ENCODE data around the gene EIF4E2.

DNA sequence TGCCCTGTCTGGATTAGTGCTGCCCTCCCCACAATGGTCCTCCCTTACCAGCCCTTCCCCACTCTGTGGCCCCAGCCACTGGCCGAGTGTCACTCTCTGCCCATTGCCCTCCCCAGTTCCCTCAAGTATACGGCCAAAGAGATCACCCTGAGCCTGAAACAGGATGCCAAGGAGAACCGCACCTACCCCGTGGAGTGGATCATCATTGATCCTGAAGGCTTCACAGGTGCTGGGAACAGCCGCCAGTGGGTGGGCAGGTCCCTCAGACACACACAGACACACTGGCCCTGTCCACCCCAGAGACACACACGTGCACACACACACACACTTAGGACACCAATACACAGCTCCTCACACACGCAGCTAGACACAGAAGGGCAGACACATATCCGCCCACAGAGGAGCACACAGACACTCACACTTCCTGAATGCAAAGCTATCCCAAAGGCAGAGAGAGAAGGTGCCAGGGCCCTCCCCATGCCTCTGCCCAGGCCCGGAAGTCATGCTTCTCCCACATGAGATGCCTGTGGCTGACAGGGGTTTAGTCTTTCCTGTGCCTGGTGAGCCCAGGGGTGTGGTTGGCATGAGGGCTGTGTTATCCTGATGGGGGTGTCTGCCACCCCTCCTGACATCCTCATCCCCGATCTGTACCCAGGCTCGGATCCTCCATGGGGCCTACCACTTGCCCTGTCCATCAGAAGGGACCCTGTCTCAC, 21.6 kb upstream of the EIF4E2 start:
- TF ChIP-seq, protein P1, sequence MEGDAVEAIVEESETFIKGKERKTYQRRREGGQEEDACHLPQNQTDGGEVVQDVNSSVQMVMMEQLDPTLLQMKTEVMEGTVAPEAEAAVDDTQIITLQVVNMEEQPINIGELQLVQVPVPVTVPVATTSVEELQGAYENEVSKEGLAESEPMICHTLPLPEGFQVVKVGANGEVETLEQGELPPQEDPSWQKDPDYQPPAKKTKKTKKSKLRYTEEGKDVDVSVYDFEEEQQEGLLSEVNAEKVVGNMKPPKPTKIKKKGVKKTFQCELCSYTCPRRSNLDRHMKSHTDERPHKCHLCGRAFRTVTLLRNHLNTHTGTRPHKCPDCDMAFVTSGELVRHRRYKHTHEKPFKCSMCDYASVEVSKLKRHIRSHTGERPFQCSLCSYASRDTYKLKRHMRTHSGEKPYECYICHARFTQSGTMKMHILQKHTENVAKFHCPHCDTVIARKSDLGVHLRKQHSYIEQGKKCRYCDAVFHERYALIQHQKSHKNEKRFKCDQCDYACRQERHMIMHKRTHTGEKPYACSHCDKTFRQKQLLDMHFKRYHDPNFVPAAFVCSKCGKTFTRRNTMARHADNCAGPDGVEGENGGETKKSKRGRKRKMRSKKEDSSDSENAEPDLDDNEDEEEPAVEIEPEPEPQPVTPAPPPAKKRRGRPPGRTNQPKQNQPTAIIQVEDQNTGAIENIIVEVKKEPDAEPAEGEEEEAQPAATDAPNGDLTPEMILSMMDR (IDR thresholded peaks at IDR 0.05), result no peak
- no peak for TF ChIP-seq POLR2A (IDR thresholded peaks at IDR 0.05)

All from ovary (tissue), 3 donors.